ENCODE measurements around the gene CACTIN.
A peak's percentile ranks its signal among the peaks of the same experiment; 100 is the strongest.
"Not testable (repeated sequence)": the region's sequence is repeated elsewhere in the genome, so short reads cannot be mapped to it uniquely, and the experiment has no call there.

Gene CACTIN

GRCh38 chr19:3586127-3586626 is 40.4 kb downstream of the CACTIN start:
- Mint-ChIP-seq H3K4me1 (no peaks in the 10 kb centered on the region), H3K36me3 (no peaks in the 10 kb centered on the region), H3K27me3 (peaks cover 9% of the 10 kb centered on the region), H3K4me3 (no peak overlapping the region), H3K9me3 (no peaks in the 10 kb centered on the region), H3K27ac (no peak overlapping the region)
- ATAC-seq, result no peak

GRCh38 chr19:3585301-3586126 is 41.1 kb downstream of the CACTIN start, which contains the start of gene GIPC3:
TSS of gene GIPC3 (plus strand) at chr19:3585478. CDS start at chr19:3585598, 120 bp downstream.
- H3K4me3 Mint-ChIP-seq, result no peak within 1 kb of the TSS
- no peaks in the 10 kb centered on the region for H3K36me3 Mint-ChIP-seq
- H3K27ac Mint-ChIP-seq, result no peak within 1 kb of the TSS
- no peak for ATAC-seq
- peaks cover 9% of the 10 kb centered on the region for H3K27me3 Mint-ChIP-seq
- no peaks in the 10 kb centered on the region for H3K4me1 Mint-ChIP-seq
- H3K9me3 Mint-ChIP-seq, result no peaks in the 10 kb centered on the region

GRCh38 chr19:3584036-3584802 is 42.4 kb downstream of the CACTIN start:
- H3K27me3 Mint-ChIP-seq, ATAC-seq, H3K27ac Mint-ChIP-seq, H3K4me1 Mint-ChIP-seq, H3K9me3 Mint-ChIP-seq, H3K4me3 Mint-ChIP-seq, H3K36me3 Mint-ChIP-seq: not testable (repeated sequence)

GRCh38 chr19:3581792-3582191 is 44.8 kb downstream of the CACTIN start:
- H3K27ac Mint-ChIP-seq, H3K36me3 Mint-ChIP-seq, H3K4me1 Mint-ChIP-seq, H3K27me3 Mint-ChIP-seq, H3K4me3 Mint-ChIP-seq, H3K9me3 Mint-ChIP-seq, ATAC-seq: not testable (repeated sequence)

- H3K4me1 Mint-ChIP-seq, result peaks cover 3% of the 10 kb centered on the region
- no peak for ATAC-seq
- H3K9me3 Mint-ChIP-seq, result no peaks in the 10 kb centered on the region
- peaks cover 20% of the 10 kb centered on the region for H3K36me3 Mint-ChIP-seq
- H3K4me3 Mint-ChIP-seq, result no peak overlapping the region
- no peak overlapping the region for H3K27ac Mint-ChIP-seq
- H3K27me3 Mint-ChIP-seq, result no peaks in the 10 kb centered on the region
Observed at GRCh38 chr19:3580156-3580934, 46.2 kb downstream of the CACTIN start.

GRCh38 chr19:3578390-3578789 is 48.2 kb downstream of the CACTIN start:
- no peaks in the 10 kb centered on the region for H3K9me3 Mint-ChIP-seq
- no peak overlapping the region for H3K27ac Mint-ChIP-seq
- H3K4me3 Mint-ChIP-seq, result no peak overlapping the region
- peaks cover 17% of the 10 kb centered on the region for H3K4me1 Mint-ChIP-seq
- no peak for ATAC-seq
- H3K27me3 Mint-ChIP-seq, result no peaks in the 10 kb centered on the region
- H3K36me3 Mint-ChIP-seq, result peaks cover 27% of the 10 kb centered on the region

- H3K4me3 Mint-ChIP-seq, result no peak overlapping the region
- peaks cover 27% of the 10 kb centered on the region for H3K36me3 Mint-ChIP-seq
- peaks cover 19% of the 10 kb centered on the region for H3K4me1 Mint-ChIP-seq
- ATAC-seq, result peak; percentile 1
- no peaks in the 10 kb centered on the region for H3K9me3 Mint-ChIP-seq
- no peak overlapping the region for H3K27ac Mint-ChIP-seq
- no peaks in the 10 kb centered on the region for H3K27me3 Mint-ChIP-seq
Observed at GRCh38 chr19:3577723-3578344, 48.8 kb downstream of the CACTIN start.

- no peak overlapping the region for H3K27ac Mint-ChIP-seq
- peak overlapping the region; percentile 63 for H3K4me3 Mint-ChIP-seq
- peaks cover 24% of the 10 kb centered on the region for H3K4me1 Mint-ChIP-seq
- peaks cover 27% of the 10 kb centered on the region for H3K36me3 Mint-ChIP-seq
- H3K9me3 Mint-ChIP-seq, result no peaks in the 10 kb centered on the region
- ATAC-seq, result no peak
- no peaks in the 10 kb centered on the region for H3K27me3 Mint-ChIP-seq
Observed at GRCh38 chr19:3576696-3577443, 49.7 kb downstream of the CACTIN start.

GRCh38 chr19:3575949-3576673 is 50.5 kb downstream of the CACTIN start:
- ATAC-seq, result no peak
- H3K27ac Mint-ChIP-seq, result no peak overlapping the region
- peak overlapping the region; percentile 63 for H3K4me3 Mint-ChIP-seq
- peaks cover 27% of the 10 kb centered on the region for H3K36me3 Mint-ChIP-seq
- H3K27me3 Mint-ChIP-seq, result no peaks in the 10 kb centered on the region
- peaks cover 30% of the 10 kb centered on the region for H3K4me1 Mint-ChIP-seq
- no peaks in the 10 kb centered on the region for H3K9me3 Mint-ChIP-seq

GRCh38 chr19:3575260-3575741 is 51.3 kb downstream of the CACTIN start:
- Mint-ChIP-seq H3K4me1 (peaks cover 30% of the 10 kb centered on the region), H3K4me3 (no peak overlapping the region), H3K36me3 (peaks cover 27% of the 10 kb centered on the region), H3K27me3 (no peaks in the 10 kb centered on the region), H3K9me3 (no peaks in the 10 kb centered on the region), H3K27ac (no peak overlapping the region)
- ATAC-seq, result no peak

- peak overlapping the region; percentile 60 for H3K27ac Mint-ChIP-seq
- no peaks in the 10 kb centered on the region for H3K9me3 Mint-ChIP-seq
- peaks cover 27% of the 10 kb centered on the region for H3K36me3 Mint-ChIP-seq
- H3K27me3 Mint-ChIP-seq, result no peaks in the 10 kb centered on the region
- peak; percentile 27 for ATAC-seq
- H3K4me1 Mint-ChIP-seq, result peaks cover 30% of the 10 kb centered on the region
- H3K4me3 Mint-ChIP-seq, result peak overlapping the region; percentile 77
Observed at GRCh38 chr19:3573858-3574637, 52.5 kb downstream of the CACTIN start.

- peak; percentile 14 for ATAC-seq
- Mint-ChIP-seq H3K27ac (peak overlapping the region; percentile 60), H3K4me3 (peak overlapping the region; percentile 77), H3K27me3 (no peaks in the 10 kb centered on the region), H3K36me3 (peaks cover 21% of the 10 kb centered on the region), H3K4me1 (peaks cover 30% of the 10 kb centered on the region), H3K9me3 (no peaks in the 10 kb centered on the region)
Observed at GRCh38 chr19:3573162-3573857, 53.3 kb downstream of the CACTIN start.

- Mint-ChIP-seq H3K36me3 (peaks cover 21% of the 10 kb centered on the region), H3K4me3 (peak within 1 kb of the TSS; percentile 77), H3K27ac (peak within 1 kb of the TSS; percentile 60), H3K4me1 (peaks cover 30% of the 10 kb centered on the region), H3K9me3 (no peaks in the 10 kb centered on the region), H3K27me3 (no peaks in the 10 kb centered on the region)
- no peak for ATAC-seq
Observed at GRCh38 chr19:3572855-3573161, 53.8 kb downstream of the CACTIN start, which contains the start of gene HMG20B. TSS of gene HMG20B (plus strand) at chr19:3572944. CDS start at chr19:3573310, 366 bp downstream.
